Pancreas (tissue), 10 donors: ENCODE data around the gene RPS6KC1. TPM values are rescaled to one million over a fixed set of nuclear protein-coding genes. Genes with fewer than 3 reads are reported as not detected.

Experiments used
- ATAC-seq, 4 donors: fragments of 200-7000 bp; cut with Tn5 transposase; one replicate each; pipeline versions ENCODE4 v1.8.0 to v1.9.1; 2020; ENCODE audit warnings: mild to moderate bottlenecking in 4 of 4, moderate library complexity in 4 of 4
- DNase-seq, 6 donors: peaks; one replicate each; pipeline ENCODE4 v3.0.0-alpha.2; 2020
- FAIRE-seq: peaks from 2 replicates; lab custom pipeline; 2012; peaks lifted over from hg19 to GRCh38; lab: Jason Lieb, UNC
- H3K27ac ChIP-seq, 4 donors: fragments of 200-600 bp; sonication (generic); 1 replicate in 3 of 4; 2 replicates in 1 of 4; pipeline versions ENCODE4 v1.5.0 to v1.8.0; 2020
- H3K27me3 ChIP-seq, 4 donors: fragments of 200-600 bp; one replicate each; pipeline ENCODE4 v1.8.0; 2021
- H3K36me3 ChIP-seq, 3 donors: fragments of 200-600 bp; sonication (generic) in 1 of 3; one replicate each; pipeline versions ENCODE4 v1.5.0 to v1.8.0; 2020 to 2021
- H3K4me1 ChIP-seq, 3 donors: fragments of 200-600 bp; one replicate each; pipeline ENCODE4 v1.8.0; 2021
- H3K4me3 ChIP-seq, 4 donors: fragments of 200-600 bp; sonication (generic) in 2 of 4; one replicate each; pipeline versions ENCODE4 v1.5.0 to v1.8.0; 2020 to 2021
- H3K9me3 ChIP-seq, 4 donors: fragments of 200-600 bp; one replicate each; pipeline ENCODE4 v1.8.0; 2021
- CTCF ChIP-seq, 4 donors: fragments of 200-600 bp; sonication (generic) in 3 of 4; IDR thresholded peaks; one replicate each; pipeline versions ENCODE4 v1.5.0 to v1.8.0; 2021; ENCODE audit warnings: antibody characterized with exemption in 4 of 4
- whole genome bisulfite sequencing, 2 donors: extraction: QIAGEN DNeasy Blood & Tissue Kit; methylation state at CpG; one replicate each; pipeline ENCODE4 v1.1.7; 2013; 5-methylcytosine and 5-hydroxymethylcytosine counted together
- intact Hi-C, 3 donors: fragments of 100-400 bp; cut with DNase I; formaldehyde crosslinking; loops; one replicate each; pipeline versions ENCODE4 v1.11.1 to v1.14.2; 2022
- polyA plus RNA-seq, 2 donors: library from polyadenylated mRNA; stranded (reverse); fragments of 200-250 nt; gene quantifications; one replicate each; pipeline ENCODE4 v1.2.3, GENCODE V29; 2013
- total RNA-seq, 6 donors: library from RNA; stranded (reverse); fragmentation: NEBNext Ultra II Directional in 4 of 6; extraction: Animal tissue kit (Norgen Biotek cat#: 25700) in 4 of 6; gene quantifications; one replicate each; pipeline versions ENCODE4 v1.2.1 to v1.2.4, GENCODE V29; 2021 to 2023
- donor health status: healthy with polysubstance abuse.
- donor health status: DM: no; HTN: no; CAD: no; lungs with moderate emphysema.
- donor health status: DM: no; HTN: no; CAD: no.
- donor health status: control.
- donor health status: control.
- donor health status: Bipolar disorder and iron deficiency.
- donor health status: DM: yes; HTN: yes; CAD: no.
- donor health status: DM: no; HTN: no; CAD: no.
- donor health status: DM: no; HTN: no; CAD: no.
- donor health status: DM: yes; HTN: yes; CAD: no.

Gene RPS6KC1
- total and polyA plus RNA-seq, 8 donors, result 2.3 to 11.4 (median 7.0) TPM

GRCh38 chr1:213075725-213076124 is 24.7 kb downstream of the RPS6KC1 start:
- FAIRE-seq, result no peak
- intact Hi-C loops, result no loop called here
- whole genome bisulfite sequencing, 2 donors, result 96 to 100% methylated on average over 2 of the region's 2 CpGs

GRCh38 chr1:213082420-213083111 is 31.5 kb downstream of the RPS6KC1 start:
- no peak for TF ChIP-seq CTCF (IDR thresholded peaks at IDR 0.05)
- H3K4me3 ChIP-seq, result no peak overlapping the region
- H3K27me3 ChIP-seq, result no peaks in the 10 kb centered on the region
- WGBS, 2 donors, result 92 to 97% methylated on average over 2 of the region's 2 CpGs
- DNase-seq (no peak), FAIRE-seq (no peak), ATAC-seq (no peak)
- H3K4me1 ChIP-seq, result no peaks in the 10 kb centered on the region
- peaks cover 0 to 4% (median 0%) of the 10 kb centered on the region in 3 donors for H3K36me3 ChIP-seq
- intact Hi-C loops, result no loop called here
- no peak overlapping the region for H3K27ac ChIP-seq
- H3K9me3 ChIP-seq, result no peaks in the 10 kb centered on the region

More at GRCh38 chr1:213075725-213076124, 24.7 kb downstream of the RPS6KC1 start:
- H3K27ac ChIP-seq, result no peak overlapping the region
- DNase-seq (no peak), ATAC-seq (no peak)
- no peak for TF ChIP-seq CTCF (IDR thresholded peaks at IDR 0.05)
- no peak overlapping the region for H3K4me3 ChIP-seq
- H3K9me3 ChIP-seq, result no peaks in the 10 kb centered on the region
- H3K36me3 ChIP-seq, result no peaks in the 10 kb centered on the region
- H3K27me3 ChIP-seq, result no peaks in the 10 kb centered on the region
- H3K4me1 ChIP-seq, result peaks cover 0 to 2% (median 0%) of the 10 kb centered on the region in 3 donors

- H3K4me3 ChIP-seq, result no peak overlapping the region
- no peaks in the 10 kb centered on the region for H3K4me1 ChIP-seq
- H3K9me3 ChIP-seq, result no peaks in the 10 kb centered on the region
- no peaks in the 10 kb centered on the region for H3K27me3 ChIP-seq
- WGBS, 2 donors, result 94 to 98% methylated on average over 3 of the region's 3 CpGs
- no peak overlapping the region for H3K27ac ChIP-seq
- intact Hi-C loops, result no loop called here
- H3K36me3 ChIP-seq, result peaks cover 0 to 4% (median 0%) of the 10 kb centered on the region in 3 donors
- DNase-seq (no peak), ATAC-seq (no peak), FAIRE-seq (no peak)
- TF ChIP-seq CTCF (IDR thresholded peaks at IDR 0.05), result no peak
Observed at GRCh38 chr1:213083112-213083445, 32.0 kb downstream of the RPS6KC1 start.

GRCh38 chr1:213087911-213088310 is 36.9 kb downstream of the RPS6KC1 start:
- Histone ChIP-seq H3K27me3 (no peaks in the 10 kb centered on the region), H3K36me3 (peaks cover 0 to 4% (median 0%) of the 10 kb centered on the region in 3 donors), H3K9me3 (no peaks in the 10 kb centered on the region), H3K4me3 (no peak overlapping the region), H3K27ac (no peak overlapping the region), H3K4me1 (no peaks in the 10 kb centered on the region)
- TF ChIP-seq CTCF (IDR thresholded peaks at IDR 0.05), result no peak
- 83 to 92% methylated on average over 3 of the region's 3 CpGs for WGBS, 2 donors
- DNase-seq, result no peak
- FAIRE-seq, result no peak
- intact Hi-C loops, result no loop called here
- no peak for ATAC-seq

- no peak for TF ChIP-seq CTCF (IDR thresholded peaks at IDR 0.05)
- Histone ChIP-seq H3K27me3 (no peaks in the 10 kb centered on the region), H3K4me3 (no peak overlapping the region), H3K36me3 (peaks cover 0 to 1% (median 0%) of the 10 kb centered on the region in 3 donors), H3K27ac (no peak overlapping the region), H3K9me3 (no peaks in the 10 kb centered on the region), H3K4me1 (no peaks in the 10 kb centered on the region)
- FAIRE-seq (no peak), DNase-seq (no peak), ATAC-seq (no peak)
- intact Hi-C loops, result no loop called here
Observed at GRCh38 chr1:213089924-213090677, 39.1 kb downstream of the RPS6KC1 start.
